PC-3 (cell line): Measurements from ENCODE around the gene CYTIP. TPM values are rescaled to one million over a fixed set of nuclear protein-coding genes. Genes with fewer than 3 reads are reported as not detected.

ENCODE experiments used
- ATAC-seq: fragments of 200-7000 bp; cut with Tn5 transposase; 2 replicates; pipeline ENCODE4 v1.9.1; 2020; ENCODE audit warnings: mild to moderate bottlenecking, moderate library complexity
- BruUV-seq: library from RNA; stranded (reverse); fragments of 400-500 nt; replicated peaks from 2 replicates; lab custom pipeline; 2021; lab: Mats Ljungman, UMichigan
- CTCF ChIA-PET: fragments of 300-600 bp; sonication (Branson Sonifier 250); formaldehyde crosslinking; loops from one replicate; lab custom pipeline; 2022; ENCODE audit warnings: antibody characterized with exemption; lab: Charles Lee
- POLR2A ChIA-PET: fragments of 300-600 bp; sonication (Branson Sonifier 250); formaldehyde crosslinking; loops from one replicate; lab custom pipeline; 2022; ENCODE audit warnings: antibody characterized with exemption; ENCODE audit not compliant: unreplicated experiment; lab: Charles Lee
- DNase-seq: peaks from one replicate; pipeline ENCODE4 v3.0.0-alpha.2; 2015
- H2AFZ ChIP-seq: fragments of 300-600 bp; sonication (generic); 2 replicates; pipeline ENCODE4 v1.6.0; 2016; ENCODE audit warnings: antibody characterized with exemption, low read length
- H3F3A ChIP-seq: fragments of 300-600 bp; sonication (generic); one replicate; pipeline ENCODE4 v1.6.0; 2017; ENCODE audit warnings: antibody characterized with exemption, low read length, control low read depth, mild to moderate bottlenecking; ENCODE audit not compliant: unreplicated experiment
- H3K27ac ChIP-seq: fragments of 300-600 bp; sonication (generic); 2 replicates; pipeline ENCODE4 v1.5.1; 2016; ENCODE audit warnings: mild to moderate bottlenecking, low read length
- H3K27me3 ChIP-seq: fragments of 300-600 bp; sonication (generic); 2 replicates; pipeline ENCODE4 v1.6.1; 2016; ENCODE audit warnings: low read length, mixed read lengths
- H3K36me3 ChIP-seq: fragments of 300-600 bp; sonication (generic); 2 replicates; pipeline ENCODE4 v1.6.1; 2016; ENCODE audit warnings: low read depth, mixed run types, low read length, mixed read lengths
- H3K4me1 ChIP-seq: fragments of 300-600 bp; sonication (generic); 2 replicates; pipeline ENCODE4 v1.5.1; 2016; ENCODE audit warnings: low read length; ENCODE audit not compliant: insufficient read depth
- H3K4me2 ChIP-seq: fragments of 300-600 bp; sonication (generic); 2 replicates; pipeline ENCODE4 v1.6.0; 2016; ENCODE audit warnings: low read length
- H3K4me3 ChIP-seq: fragments of 300-600 bp; sonication (generic); 2 replicates; pipeline ENCODE4 v1.5.1; 2016; ENCODE audit warnings: mild to moderate bottlenecking, low read length, mixed read lengths
- H3K79me2 ChIP-seq: fragments of 300-600 bp; sonication (generic); 2 replicates; pipeline ENCODE4 v1.6.1; 2017; ENCODE audit warnings: low read length, mixed read lengths
- H3K9ac ChIP-seq: fragments of 300-600 bp; sonication (generic); 2 replicates; pipeline ENCODE4 v1.6.0; 2016; ENCODE audit warnings: mild to moderate bottlenecking, low read length
- H3K9me2 ChIP-seq: fragments of 300-600 bp; sonication (generic); replicated peaks from 2 replicates; pipeline ENCODE4 v1.6.1; 2016; ENCODE audit warnings: mixed run types, low read length, mixed read lengths
- H3K9me3 ChIP-seq: fragments of 300-600 bp; sonication (generic); 2 replicates; pipeline ENCODE4 v1.6.1; 2016; ENCODE audit warnings: low read length, mixed read lengths
- H4K20me1 ChIP-seq: fragments of 300-600 bp; sonication (generic); 2 replicates; pipeline ENCODE4 v1.6.1; 2016; ENCODE audit warnings: low read length, mixed read lengths
- EZH2 ChIP-seq: fragments of 300-600 bp; sonication (generic); IDR thresholded peaks from one replicate; pipeline ENCODE4 v1.6.1; 2017; ENCODE audit warnings: antibody characterized with exemption, mild to moderate bottlenecking, low read length; ENCODE audit not compliant: unreplicated experiment
- EZH2phosphoT487 ChIP-seq: fragments of 300-600 bp; sonication (generic); IDR thresholded peaks from 2 replicates; pipeline ENCODE4 v1.6.1; 2018; ENCODE audit warnings: mild to moderate bottlenecking, antibody characterized with exemption, low read length, borderline replicate concordance
- intact Hi-C: fragments of 100-400 bp; cut with micrococcal nuclease; formaldehyde crosslinking; loops from 2 replicates; pipeline ENCODE4 v1.9.0; 2023
- total RNA-seq: library from RNA; depleted of rRNA; stranded (reverse); fragments of >200 nt; gene quantifications from 2 replicates; pipeline ENCODE4 v1.2.3, GENCODE V29; 2014
- TF ChIP-seq, protein P1 (sequence below): fragments of 300-600 bp; sonication (generic); conservative IDR thresholded peaks from 2 replicates; pipeline ENCODE4 v1.5.1; 2017; ENCODE audit warnings: antibody characterized with exemption, low read depth, mild to moderate bottlenecking, low read length

CYTIP gene
- total RNA-seq, 1 experiment from 2014 or later, result 0.26 TPM

DNA sequence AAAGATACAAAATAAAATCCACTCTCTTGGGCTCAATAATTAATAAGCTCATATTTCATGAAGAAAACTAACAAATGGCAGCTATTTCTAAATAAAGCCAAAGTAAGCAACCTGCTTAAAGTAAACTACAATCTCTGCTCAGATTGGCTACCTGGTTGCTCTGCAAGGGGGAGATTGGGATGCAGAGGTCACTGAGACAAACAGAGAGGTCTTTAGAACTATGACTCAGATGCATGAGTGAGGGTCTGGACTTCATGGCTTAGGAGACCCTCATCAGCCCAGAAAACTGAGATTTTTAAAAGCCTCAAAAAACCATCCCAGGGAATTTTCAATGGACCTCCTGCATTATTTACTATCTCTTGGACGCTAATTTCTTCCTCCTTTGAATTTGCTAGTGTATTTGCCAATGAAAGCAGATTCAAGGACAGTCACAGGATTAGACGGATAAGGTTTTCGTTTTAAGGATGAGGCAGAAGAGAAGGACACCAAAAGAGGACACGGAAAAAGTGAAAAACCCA lies 17.4 kb downstream of the CYTIP start:
- Histone ChIP-seq H3K27ac (no peak overlapping the region), H4K20me1 (no peaks in the 10 kb centered on the region), H3K4me1 (no peaks in the 10 kb centered on the region), H3K9me2 (no peaks in the 10 kb centered on the region), H3K4me2 (no peak overlapping the region), H3K36me3 (no peaks in the 10 kb centered on the region), H3F3A (no peaks in the 10 kb centered on the region), H2AFZ (no peak overlapping the region), H3K79me2 (no peaks in the 10 kb centered on the region), H3K4me3 (no peak overlapping the region), H3K9ac (no peak overlapping the region), H3K27me3 (no peaks in the 10 kb centered on the region), H3K9me3 (no peaks in the 10 kb centered on the region)
- no peak for TF ChIP-seq EZH2phosphoT487
- TF ChIP-seq, protein P1, sequence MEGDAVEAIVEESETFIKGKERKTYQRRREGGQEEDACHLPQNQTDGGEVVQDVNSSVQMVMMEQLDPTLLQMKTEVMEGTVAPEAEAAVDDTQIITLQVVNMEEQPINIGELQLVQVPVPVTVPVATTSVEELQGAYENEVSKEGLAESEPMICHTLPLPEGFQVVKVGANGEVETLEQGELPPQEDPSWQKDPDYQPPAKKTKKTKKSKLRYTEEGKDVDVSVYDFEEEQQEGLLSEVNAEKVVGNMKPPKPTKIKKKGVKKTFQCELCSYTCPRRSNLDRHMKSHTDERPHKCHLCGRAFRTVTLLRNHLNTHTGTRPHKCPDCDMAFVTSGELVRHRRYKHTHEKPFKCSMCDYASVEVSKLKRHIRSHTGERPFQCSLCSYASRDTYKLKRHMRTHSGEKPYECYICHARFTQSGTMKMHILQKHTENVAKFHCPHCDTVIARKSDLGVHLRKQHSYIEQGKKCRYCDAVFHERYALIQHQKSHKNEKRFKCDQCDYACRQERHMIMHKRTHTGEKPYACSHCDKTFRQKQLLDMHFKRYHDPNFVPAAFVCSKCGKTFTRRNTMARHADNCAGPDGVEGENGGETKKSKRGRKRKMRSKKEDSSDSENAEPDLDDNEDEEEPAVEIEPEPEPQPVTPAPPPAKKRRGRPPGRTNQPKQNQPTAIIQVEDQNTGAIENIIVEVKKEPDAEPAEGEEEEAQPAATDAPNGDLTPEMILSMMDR, result no peak
- BruUV-seq, result no TSS peak
- CTCF ChIA-PET, result no interaction called here
- intact Hi-C loops, result no loop called here
- POLR2A ChIA-PET, result no interaction called here
- no peak for DNase-seq
- ATAC-seq, result no peak

- BruUV-seq, result no TSS peak
- no peaks in the 10 kb centered on the region for H4K20me1 ChIP-seq
- POLR2A ChIA-PET, result no interaction called here
- no peaks in the 10 kb centered on the region for H3K27me3 ChIP-seq
- no peak for ATAC-seq
- DNase-seq, result no peak
- H3K27ac ChIP-seq, result no peak overlapping the region
- H3K4me2 ChIP-seq, result no peak overlapping the region
- H3K4me3 ChIP-seq, result no peak overlapping the region
- H3K4me1 ChIP-seq, result no peaks in the 10 kb centered on the region
- no peak overlapping the region for H2AFZ ChIP-seq
- no peaks in the 10 kb centered on the region for H3K9me2 ChIP-seq
- H3K36me3 ChIP-seq, result no peaks in the 10 kb centered on the region
- no peaks in the 10 kb centered on the region for H3F3A ChIP-seq
- CTCF ChIA-PET, result interaction anchor here (0.6 kb wide), 1 partner anchor 20 kb away, joined by 3 read pairs; no protein-coding TSS in a partner anchor
- no peak overlapping the region for H3K9ac ChIP-seq
- H3K9me3 ChIP-seq, result no peaks in the 10 kb centered on the region
- no peaks in the 10 kb centered on the region for H3K79me2 ChIP-seq
- TF ChIP-seq EZH2phosphoT487 (no peak), EZH2 (no peak)
- TF ChIP-seq, protein P1, result no peak
- intact Hi-C loops, result no loop called here
These were observed 19.5 kb downstream of the CYTIP start for GRCh38 chr2:157424374-157424773.

DNA sequence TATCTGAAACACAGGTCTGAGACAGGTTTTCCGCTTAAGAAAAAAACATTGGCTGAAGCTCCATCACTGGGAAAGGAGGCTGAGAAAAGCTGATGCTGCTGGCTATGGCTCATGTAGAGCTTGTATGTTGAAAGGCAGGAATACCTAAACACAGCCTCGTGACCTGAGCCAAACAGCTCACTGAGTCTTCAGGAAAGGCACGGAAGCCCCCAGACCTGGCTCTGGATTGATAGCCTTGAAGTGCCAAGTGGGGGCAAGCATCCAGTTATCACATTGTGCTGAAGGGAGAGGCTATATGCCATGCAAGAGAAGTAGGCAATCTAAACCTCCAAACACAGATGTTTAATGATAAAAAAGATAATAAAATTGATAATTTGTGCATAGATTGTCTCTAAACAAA lies 21.9 kb downstream of the CYTIP start:
- intact Hi-C loops, result no loop called here
- H3K27ac ChIP-seq, result no peak overlapping the region
- no peaks in the 10 kb centered on the region for H3K9me2 ChIP-seq
- no peak overlapping the region for H3K4me3 ChIP-seq
- BruUV-seq, result no TSS peak
- no peak overlapping the region for H2AFZ ChIP-seq
- ATAC-seq (no peak), DNase-seq (no peak)
- 0 out of 2 replicates have a peak, but pooled peaks cover 2% of the 10 kb centered on the region for H3K27me3 ChIP-seq
- TF ChIP-seq EZH2phosphoT487 (no peak), EZH2 (no peak)
- TF ChIP-seq, protein P1, result no peak
- H3K9me3 ChIP-seq, result no peaks in the 10 kb centered on the region
- no peaks in the 10 kb centered on the region for H4K20me1 ChIP-seq
- H3K4me2 ChIP-seq, result no peak overlapping the region
- CTCF ChIA-PET, result no interaction called here
- H3F3A ChIP-seq, result no peaks in the 10 kb centered on the region
- no peak overlapping the region for H3K9ac ChIP-seq
- POLR2A ChIA-PET, result interaction anchor here (0.6 kb wide), 1 partner anchor 10 kb away, joined by 4 read pairs; no protein-coding TSS in a partner anchor
- no peaks in the 10 kb centered on the region for H3K4me1 ChIP-seq
- H3K36me3 ChIP-seq, result no peaks in the 10 kb centered on the region
- H3K79me2 ChIP-seq, result no peaks in the 10 kb centered on the region
